Common myeloid progenitor, CD34-positive (primary cell): Measurements from ENCODE around the gene MAP3K14.

Source experiments
- CTCF ChIA-PET: fragments of 350-600 bp; sonication (Branson Sonifier 250); formaldehyde crosslinking; loops from one replicate; lab custom pipeline; 2021; ENCODE audit warnings: antibody characterized with exemption; lab: Charles Lee
- POLR2A ChIA-PET: fragments of 350-600 bp; sonication (Branson Sonifier 250); formaldehyde crosslinking; loops from one replicate; lab custom pipeline; 2021; ENCODE audit warnings: antibody characterized with exemption; lab: Charles Lee
- DNase-seq, 3 donors: peaks; one replicate each; pipeline versions ENCODE4 v3.0.0 to v3.0.0-alpha.2; 2013
- H3K27ac ChIP-seq, 2 experiments: 1 replicate in 1 of 2; 2 replicates in 1 of 2; pipeline ENCODE4 v1.7.0; 2013; ENCODE audit warnings: inconsistent platforms in 2 of 2, low read length in 2 of 2, mild to moderate bottlenecking in 2 of 2, low read depth in 1 of 2, moderate library complexity in 1 of 2; ENCODE audit not compliant: severe bottlenecking in 2 of 2, insufficient read depth in 1 of 2, poor library complexity in 1 of 2
- H3K27me3 ChIP-seq, 5 experiments: replicated peaks in 2 of 5; 1 replicate in 3 of 5; 2 replicates in 2 of 5; pipeline versions ENCODE4 v1.6.1 to v1.7.0; 2013; ENCODE audit warnings: low read length in 4 of 5, mild to moderate bottlenecking in 2 of 5, moderate library complexity in 2 of 5, inconsistent platforms in 1 of 5; ENCODE audit not compliant: insufficient read depth in 5 of 5, control insufficient read depth in 4 of 5
- H3K36me3 ChIP-seq, 4 experiments: 1 replicate in 2 of 4; 2 replicates in 2 of 4; pipeline versions ENCODE4 v1.6.1 to v1.7.0; 2013; ENCODE audit warnings: low read length in 3 of 4, control low read depth in 1 of 4, mild to moderate bottlenecking in 1 of 4; ENCODE audit not compliant: control insufficient read depth in 4 of 4, insufficient read depth in 4 of 4
- H3K4me1 ChIP-seq, 4 experiments: 1 replicate in 3 of 4; 2 replicates in 1 of 4; pipeline versions ENCODE4 v1.6.1 to v1.7.1; 2013; ENCODE audit warnings: low read length in 3 of 4, mild to moderate bottlenecking in 3 of 4, control low read depth in 1 of 4, inconsistent platforms in 1 of 4, moderate library complexity in 1 of 4; ENCODE audit not compliant: control insufficient read depth in 4 of 4, insufficient read depth in 4 of 4; ENCODE audit errors: control extremely low read depth in 1 of 4
- H3K4me3 ChIP-seq, 7 experiments: 1 replicate in 4 of 7; 2 replicates in 3 of 7; pipeline versions ENCODE4 v1.5.1 to v1.7.0; 2013; ENCODE audit warnings: mild to moderate bottlenecking in 7 of 7, low read length in 6 of 7, moderate library complexity in 6 of 7, inconsistent platforms in 2 of 7, low read depth in 2 of 7, control low read depth in 1 of 7; ENCODE audit not compliant: insufficient read depth in 4 of 7, control insufficient read depth in 1 of 7; ENCODE audit errors: extremely low read depth in 1 of 7
- H3K9me3 ChIP-seq, 5 experiments: 1 replicate in 4 of 5; 2 replicates in 1 of 5; pipeline versions ENCODE4 v1.6.1 to v1.7.1; 2013; ENCODE audit warnings: low read length in 4 of 5, mild to moderate bottlenecking in 2 of 5, inconsistent platforms in 1 of 5, low read depth in 1 of 5, moderate library complexity in 1 of 5; ENCODE audit not compliant: control insufficient read depth in 4 of 5, insufficient read depth in 2 of 5; ENCODE audit errors: control extremely low read depth in 1 of 5
- WGBS: methylation state at CpG from one replicate; pipeline ENCODE4 v1.1.5; 2013; ENCODE audit not compliant: insufficient coverage; 5-methylcytosine and 5-hydroxymethylcytosine counted together

The MAP3K14 gene

DNA sequence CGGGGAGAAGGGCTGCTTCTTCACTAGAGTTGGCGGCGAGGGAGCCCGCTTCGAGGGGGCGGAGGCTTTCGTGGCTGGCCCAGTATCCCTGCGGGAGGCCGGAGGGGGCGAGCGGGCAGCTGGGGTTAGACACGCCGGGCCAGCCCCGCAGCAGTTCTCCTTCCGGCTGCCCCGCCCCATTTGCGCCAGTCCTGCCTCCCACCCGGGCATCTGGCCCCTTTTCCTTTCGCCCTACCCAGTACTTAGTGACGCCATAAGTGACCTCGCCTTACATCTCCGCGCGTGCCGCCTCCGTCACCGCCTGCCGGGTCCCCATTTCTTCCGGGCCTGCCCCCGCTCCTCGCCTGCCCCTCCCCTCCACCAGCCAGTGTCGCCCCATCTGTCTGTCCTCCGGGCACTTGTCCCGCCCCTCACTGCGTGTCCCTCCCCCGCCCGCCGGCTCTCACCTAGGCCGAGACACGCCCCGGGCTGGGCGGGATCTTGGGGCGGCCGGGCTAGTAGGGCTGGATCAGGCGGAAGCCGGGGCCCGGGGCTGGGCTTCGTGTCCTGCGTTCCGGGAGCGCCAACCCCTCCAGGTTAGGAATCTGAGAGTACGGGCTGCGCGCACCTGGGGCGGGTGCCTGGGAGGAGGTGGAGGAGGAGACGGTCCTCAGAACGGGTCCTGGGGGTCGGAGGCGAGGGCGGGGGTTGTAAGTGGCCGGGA, 69.2 kb downstream of the MAP3K14 start:
- WGBS, result under 1% methylated on average over 41 of the region's 61 CpGs
- Histone ChIP-seq H3K4me3 (peak overlapping the region; percentile 36 to 75 (median 66)), H3K4me1 (peaks cover 0 to 30% (median 25%) of the 10 kb centered on the region in 4 experiments), H3K36me3 (peaks cover 8 to 53% (median 43%) of the 10 kb centered on the region in 4 experiments), H3K27ac (peak overlapping the region in 1 of 2 experiments; percentile 74), H3K27me3 (no peaks in the 10 kb centered on the region), H3K9me3 (no peaks in the 10 kb centered on the region)
- POLR2A ChIA-PET, result interaction anchor here (0.7 to 2.1 kb wide), 3 partner anchors 16 to 22 kb away, joined by 4 to 6 read pairs (median 4); no protein-coding TSS in a partner anchor
- peak; percentile 86 to 92 (median 89) for DNase-seq
- CTCF ChIA-PET, result interaction anchor here (0.6 to 5.7 kb wide), 12 partner anchors 9 to 112 kb away, joined by 3 to 34 read pairs (median 3); partner anchors contain the start of gene ACBD4

DNA sequence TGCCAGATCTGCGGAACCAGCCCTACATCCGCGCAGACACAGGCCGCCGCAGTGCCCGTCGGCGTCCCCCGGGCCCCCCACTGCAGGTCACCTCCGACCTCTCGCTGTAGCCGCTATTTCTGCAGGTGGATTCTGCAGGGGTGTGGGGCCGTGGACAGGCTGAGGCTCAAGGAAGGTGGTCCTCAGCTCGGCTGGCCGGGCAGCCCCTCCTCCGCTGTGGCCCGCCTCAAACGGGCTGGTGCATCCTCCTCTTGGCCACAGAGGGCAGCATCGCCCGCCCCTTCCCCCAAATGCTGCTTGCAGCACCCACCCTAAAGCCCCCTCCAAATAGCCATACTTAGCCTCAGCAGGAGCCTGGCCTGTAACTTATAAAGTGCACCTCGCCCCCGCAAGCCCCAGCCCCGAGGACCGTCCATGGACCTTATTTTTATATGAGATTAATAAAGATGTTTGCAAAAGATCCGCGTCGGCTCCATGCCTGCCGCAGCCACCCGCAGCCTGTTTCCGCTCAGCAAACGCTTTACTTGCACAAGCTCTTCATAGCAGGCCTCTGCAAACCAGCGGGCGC, 69.9 kb downstream of the MAP3K14 start:
- Histone ChIP-seq H3K4me3 (peak overlapping the region in 6 of 7 experiments; percentile 4 to 75 (median 66)), H3K27me3 (no peaks in the 10 kb centered on the region), H3K27ac (no peak overlapping the region), H3K9me3 (no peaks in the 10 kb centered on the region), H3K36me3 (peaks cover 11 to 59% (median 49%) of the 10 kb centered on the region in 4 experiments), H3K4me1 (peaks cover 0 to 30% (median 25%) of the 10 kb centered on the region in 4 experiments)
- DNase-seq, result peak in 2 of 3 donors; percentile 75 to 83
- CTCF ChIA-PET, result interaction anchor here (0.6 to 5.7 kb wide), 13 partner anchors 10 to 138 kb away, joined by 3 to 34 read pairs (median 3); partner anchors contain the start of genes ACBD4 and FMNL1
- 58% methylated on average over 26 of the region's 33 CpGs for WGBS
- POLR2A ChIA-PET, result interaction anchor here (0.7 to 2.1 kb wide), 2 partner anchors 15 to 25 kb away, joined by 3 to 6 read pairs; no protein-coding TSS in a partner anchor

- 90% methylated on average over 7 of the region's 8 CpGs for WGBS
- no peak for DNase-seq
- POLR2A ChIA-PET, result interaction anchor here (0.7 kb wide), 1 partner anchor 24 kb away, joined by 3 read pairs; no protein-coding TSS in a partner anchor
- peak overlapping the region in 4 of 7 experiments; percentile 4 to 75 (median 50) for H3K4me3 ChIP-seq
- CTCF ChIA-PET, result interaction anchor here (0.6 to 5.7 kb wide), 12 partner anchors 10 to 580 kb away, joined by 3 to 34 read pairs (median 3); partner anchors contain the start of genes ACBD4 and FMNL1
- peaks cover 11 to 62% (median 51%) of the 10 kb centered on the region in 4 experiments for H3K36me3 ChIP-seq
- no peaks in the 10 kb centered on the region for H3K27me3 ChIP-seq
- H3K9me3 ChIP-seq, result no peaks in the 10 kb centered on the region
- H3K27ac ChIP-seq, result no peak overlapping the region
- peaks cover 0 to 30% (median 25%) of the 10 kb centered on the region in 4 experiments for H3K4me1 ChIP-seq
Measured at GRCh38 chr17:45246338-45246737, 70.5 kb downstream of the MAP3K14 start.

DNA sequence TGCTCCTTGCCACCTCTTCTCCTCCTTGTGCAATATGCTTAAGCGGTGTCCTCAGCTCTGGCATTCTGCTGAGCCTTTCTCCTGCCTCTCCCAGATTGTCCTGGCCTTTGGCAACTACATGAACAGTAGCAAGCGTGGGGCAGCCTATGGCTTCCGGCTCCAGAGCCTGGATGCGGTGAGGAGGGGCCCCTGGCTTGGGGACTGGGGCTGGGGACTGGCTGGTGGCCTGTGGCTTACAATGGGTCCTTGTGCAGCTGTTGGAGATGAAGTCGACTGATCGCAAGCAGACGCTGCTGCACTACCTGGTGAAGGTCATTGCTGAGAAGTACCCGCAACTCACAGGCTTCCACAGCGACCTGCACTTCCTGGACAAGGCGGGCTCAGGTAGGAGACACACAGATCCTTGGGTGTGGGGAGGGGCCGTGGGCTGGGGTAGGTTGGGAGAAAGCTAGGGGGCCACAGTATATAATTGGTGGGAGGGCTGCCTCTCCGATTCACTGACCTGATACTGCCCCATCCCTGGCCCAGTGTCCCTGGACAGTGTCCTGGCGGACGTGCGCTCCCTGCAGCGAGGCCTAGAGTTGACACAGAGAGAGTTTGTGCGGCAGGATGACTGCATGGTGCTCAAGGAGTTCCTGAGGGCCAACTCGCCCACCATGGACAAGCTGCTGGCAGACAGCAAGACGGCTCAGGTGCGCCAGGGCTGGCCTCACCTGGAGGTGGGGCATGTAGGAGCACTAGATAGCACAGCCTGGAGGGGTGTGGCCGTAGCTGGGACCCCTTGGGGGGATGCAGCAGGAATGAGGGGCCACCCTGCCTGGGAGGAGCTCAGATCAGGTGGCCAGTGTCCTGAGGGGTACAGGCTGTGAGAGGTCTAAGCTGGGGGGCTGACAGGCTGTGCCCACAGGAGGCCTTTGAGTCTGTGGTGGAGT, 71.8 kb downstream of the MAP3K14 start:
- H3K36me3 ChIP-seq, result peaks cover 19 to 66% (median 61%) of the 10 kb centered on the region in 4 experiments
- POLR2A ChIA-PET, result interaction anchor here (0.6 kb wide), 1 partner anchor 236 kb away, joined by 6 read pairs; no protein-coding TSS in a partner anchor

DNA sequence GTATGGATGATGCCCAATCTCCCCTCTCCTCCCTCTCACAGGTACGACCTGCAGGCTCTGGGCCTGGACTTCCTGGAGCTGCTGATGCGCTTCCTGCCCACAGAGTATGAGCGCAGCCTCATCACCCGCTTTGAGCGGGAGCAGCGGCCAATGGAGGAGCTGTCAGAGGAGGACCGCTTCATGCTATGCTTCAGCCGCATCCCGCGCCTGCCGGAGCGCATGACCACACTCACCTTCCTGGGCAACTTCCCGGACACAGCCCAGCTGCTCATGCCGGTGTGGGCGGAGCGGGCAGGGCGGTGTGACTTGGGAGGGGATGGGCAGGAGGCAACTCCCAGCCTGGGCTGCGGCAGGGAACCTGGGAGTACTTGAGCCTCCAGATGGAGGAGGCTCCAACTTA, 73.1 kb downstream of the MAP3K14 start:
- ChIA-PET CTCF (interaction anchor here (1.2 to 5.7 kb wide), 7 partner anchors 7 to 25 kb away, joined by 3 to 34 read pairs (median 5); partner anchors contain the start of gene FMNL1), POLR2A (no interaction called here)
- no peaks in the 10 kb centered on the region for H3K27me3 ChIP-seq
- no peaks in the 10 kb centered on the region for H3K9me3 ChIP-seq
- H3K4me3 ChIP-seq, result no peak overlapping the region
- DNase-seq, result no peak
- H3K27ac ChIP-seq, result no peak overlapping the region
- peaks cover 22 to 78% (median 72%) of the 10 kb centered on the region in 4 experiments for H3K36me3 ChIP-seq
- WGBS, result 98% methylated on average over 11 of the region's 18 CpGs
- H3K4me1 ChIP-seq, result peaks cover 0 to 28% (median 24%) of the 10 kb centered on the region in 4 experiments

More for the DNA sequence above, 71.8 kb downstream of the MAP3K14 start:
- DNase-seq, result no peak
- Histone ChIP-seq H3K27me3 (no peaks in the 10 kb centered on the region), H3K27ac (no peak overlapping the region), H3K9me3 (no peaks in the 10 kb centered on the region), H3K4me3 (no peak overlapping the region), H3K4me1 (peaks cover 0 to 30% (median 25%) of the 10 kb centered on the region in 4 experiments)
- CTCF ChIA-PET, result interaction anchor here (1.1 to 5.7 kb wide), 6 partner anchors 8 to 29 kb away, joined by 3 to 34 read pairs (median 6); partner anchors contain the start of gene FMNL1
- 97% methylated on average over 21 of the region's 21 CpGs for WGBS

GRCh38 chr17:45242029-45242414, 74.8 kb downstream of the MAP3K14 start:
- DNase-seq, result no peak
- WGBS, result 100% methylated on average over 5 of the region's 18 CpGs
- Histone ChIP-seq H3K36me3 (peaks cover 25 to 95% (median 89%) of the 10 kb centered on the region in 4 experiments), H3K4me1 (peaks cover 0 to 12% (median 9%) of the 10 kb centered on the region in 4 experiments), H3K27me3 (no peaks in the 10 kb centered on the region), H3K27ac (no peak overlapping the region), H3K9me3 (no peaks in the 10 kb centered on the region), H3K4me3 (no peak overlapping the region)
- CTCF ChIA-PET, result interaction anchor here (1.5 to 2.5 kb wide), 5 partner anchors 10 to 29 kb away, joined by 3 to 13 read pairs (median 9); no protein-coding TSS in a partner anchor
- POLR2A ChIA-PET, result no interaction called here
